Vagina (tissue), 2 donors: ENCODE data around the gene HNRNPA3. TPM values are rescaled to one million over a fixed set of nuclear protein-coding genes. Genes with fewer than 3 reads are reported as not detected.

Source experiments
- DNase-seq, 2 donors: peaks; one replicate each; pipeline ENCODE4 v3.0.0-alpha.2; 2017; ENCODE audit errors: extremely low spot score in 2 of 2
- H3K27ac ChIP-seq: fragments of 200-600 bp; sonication (generic); one replicate; pipeline ENCODE4 v1.5.1; 2019
- H3K27me3 ChIP-seq: fragments of 200-600 bp; sonication (generic); one replicate; pipeline ENCODE4 v1.5.1; 2019
- H3K36me3 ChIP-seq, 2 donors: fragments of 200-600 bp; sonication (generic); one replicate each; pipeline ENCODE4 v1.5.1; 2017 to 2019
- H3K4me1 ChIP-seq: fragments of 200-600 bp; sonication (generic); one replicate; pipeline ENCODE4 v1.5.1; 2019
- H3K4me3 ChIP-seq, 2 donors: fragments of 200-600 bp; sonication (generic); 1 replicate in 1 of 2; 2 replicates in 1 of 2; pipeline ENCODE4 v1.5.1; 2016 to 2019
- H3K9me3 ChIP-seq: fragments of 200-600 bp; sonication (generic); one replicate; pipeline ENCODE4 v1.5.1; 2019
- POLR2A ChIP-seq, 2 donors: fragments of 450-650 bp; IDR thresholded peaks; one replicate each; pipeline ENCODE4 v1.6.1; 2017; ENCODE audit warnings: antibody characterized with exemption in 2 of 2, mild to moderate bottlenecking in 2 of 2, moderate library complexity in 2 of 2
- POLR2AphosphoS5 ChIP-seq, 2 donors: sonication (generic); formaldehyde crosslinking; IDR thresholded peaks; one replicate each; pipeline ENCODE4 v1.9.0; 2017; ENCODE audit warnings: antibody characterized with exemption in 2 of 2, mild to moderate bottlenecking in 2 of 2, low read depth in 1 of 2; ENCODE audit not compliant: insufficient read depth in 1 of 2
- intact Hi-C: fragments of 100-400 bp; cut with DNase I; formaldehyde crosslinking; loops from one replicate; pipeline ENCODE4 v1.15.1; 2023
- total RNA-seq: library from RNA; depleted of rRNA; stranded (reverse); fragments of >200 nt; gene quantifications from one replicate; pipeline ENCODE4 v1.2.3, GENCODE V29; 2016
- TF ChIP-seq, protein P1 (sequence below), 3 experiments: fragments of 450-650 bp in 2 of 3; fragments of 200-600 bp in 1 of 3; sonication (generic) in 1 of 3; IDR thresholded peaks; one replicate each; pipeline ENCODE4 v1.5.1; 2017 to 2019; ENCODE audit warnings: antibody characterized with exemption in 3 of 3, mild to moderate bottlenecking in 2 of 3, moderate library complexity in 2 of 3

The HNRNPA3 gene
- total RNA-seq, 1 donor from 2014 or later, result 77.8 TPM

- Histone ChIP-seq H3K4me3 (no peak overlapping the region), H3K4me1 (no peaks in the 10 kb centered on the region), H3K9me3 (no peaks in the 10 kb centered on the region), H3K36me3 (no peaks in the 10 kb centered on the region), H3K27ac (no peak overlapping the region), H3K27me3 (no peaks in the 10 kb centered on the region)
- DNase-seq, result no peak
- TF ChIP-seq, protein P1, sequence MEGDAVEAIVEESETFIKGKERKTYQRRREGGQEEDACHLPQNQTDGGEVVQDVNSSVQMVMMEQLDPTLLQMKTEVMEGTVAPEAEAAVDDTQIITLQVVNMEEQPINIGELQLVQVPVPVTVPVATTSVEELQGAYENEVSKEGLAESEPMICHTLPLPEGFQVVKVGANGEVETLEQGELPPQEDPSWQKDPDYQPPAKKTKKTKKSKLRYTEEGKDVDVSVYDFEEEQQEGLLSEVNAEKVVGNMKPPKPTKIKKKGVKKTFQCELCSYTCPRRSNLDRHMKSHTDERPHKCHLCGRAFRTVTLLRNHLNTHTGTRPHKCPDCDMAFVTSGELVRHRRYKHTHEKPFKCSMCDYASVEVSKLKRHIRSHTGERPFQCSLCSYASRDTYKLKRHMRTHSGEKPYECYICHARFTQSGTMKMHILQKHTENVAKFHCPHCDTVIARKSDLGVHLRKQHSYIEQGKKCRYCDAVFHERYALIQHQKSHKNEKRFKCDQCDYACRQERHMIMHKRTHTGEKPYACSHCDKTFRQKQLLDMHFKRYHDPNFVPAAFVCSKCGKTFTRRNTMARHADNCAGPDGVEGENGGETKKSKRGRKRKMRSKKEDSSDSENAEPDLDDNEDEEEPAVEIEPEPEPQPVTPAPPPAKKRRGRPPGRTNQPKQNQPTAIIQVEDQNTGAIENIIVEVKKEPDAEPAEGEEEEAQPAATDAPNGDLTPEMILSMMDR (IDR thresholded peaks at IDR 0.05), result no peak
- intact Hi-C loops, result no loop called here
These were observed 10.7 kb upstream of the HNRNPA3 start for GRCh38 chr2:177201919-177202346.

DNA sequence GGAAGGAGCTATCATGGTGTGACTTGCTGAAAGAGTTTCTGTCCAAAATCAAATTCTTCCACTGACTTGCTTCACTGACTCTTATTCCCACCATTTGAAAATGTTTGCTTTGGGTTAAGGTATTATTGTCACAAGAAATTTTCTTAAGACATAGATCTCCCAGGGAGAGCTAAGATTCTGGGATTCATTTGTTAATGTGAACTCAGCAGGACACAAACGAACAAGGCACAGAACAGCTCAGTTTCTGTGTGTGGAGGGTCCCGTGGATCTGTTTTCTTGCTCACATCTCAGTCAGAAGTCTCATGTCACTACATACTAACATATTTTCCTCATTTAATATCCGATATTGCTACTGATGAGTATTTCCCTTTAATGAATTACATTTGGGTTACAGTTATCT is 8.2 kb upstream of the HNRNPA3 start:
- intact Hi-C loops, result no loop called here
- TF ChIP-seq, protein P1 (IDR thresholded peaks at IDR 0.05), result no peak
- no peak for TF ChIP-seq POLR2A (IDR thresholded peaks at IDR 0.05)
- no peak for TF ChIP-seq POLR2AphosphoS5 (IDR thresholded peaks at IDR 0.05; ENCODE audit: insufficient read depth in 1 of 2, low read depth in 1 of 2)

DNA sequence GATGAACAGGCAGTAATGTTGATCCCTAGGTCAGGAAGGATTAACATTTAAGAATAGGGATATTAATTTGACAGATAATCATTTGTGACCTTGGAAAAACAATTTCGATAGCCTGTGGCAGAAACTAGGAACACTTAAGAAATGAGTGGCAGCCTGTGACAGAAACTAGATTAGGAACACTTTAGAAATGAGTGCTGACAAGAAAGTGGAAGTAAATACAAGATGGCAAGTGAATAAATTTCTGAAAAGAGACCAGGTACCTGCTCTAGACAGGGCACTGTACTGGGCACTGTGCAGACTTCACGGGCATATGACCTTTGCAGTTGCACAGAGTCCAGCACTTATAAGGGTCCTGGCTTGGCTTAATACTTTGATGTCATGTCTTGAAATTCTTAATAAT is 5.5 kb upstream of the HNRNPA3 start:
- Histone ChIP-seq H3K4me1 (peaks cover 15% of the 10 kb centered on the region), H3K4me3 (no peak overlapping the region), H3K27me3 (no peaks in the 10 kb centered on the region), H3K36me3 (no peaks in the 10 kb centered on the region), H3K9me3 (no peaks in the 10 kb centered on the region), H3K27ac (no peak overlapping the region)
- TF ChIP-seq, protein P1 (IDR thresholded peaks at IDR 0.05), result no peak
- TF ChIP-seq POLR2A (IDR thresholded peaks at IDR 0.05) (no peak), POLR2AphosphoS5 (IDR thresholded peaks at IDR 0.05; ENCODE audit: insufficient read depth in 1 of 2, low read depth in 1 of 2) (no peak)
- no peak for DNase-seq
- intact Hi-C loops, result no loop called here

More for the DNA sequence above, 8.2 kb upstream of the HNRNPA3 start:
- H3K9me3 ChIP-seq, result no peaks in the 10 kb centered on the region
- no peaks in the 10 kb centered on the region for H3K27me3 ChIP-seq
- DNase-seq, result no peak
- H3K27ac ChIP-seq, result no peak overlapping the region
- H3K4me3 ChIP-seq, result no peak overlapping the region
- H3K36me3 ChIP-seq, result no peaks in the 10 kb centered on the region
- H3K4me1 ChIP-seq, result no peaks in the 10 kb centered on the region

DNA sequence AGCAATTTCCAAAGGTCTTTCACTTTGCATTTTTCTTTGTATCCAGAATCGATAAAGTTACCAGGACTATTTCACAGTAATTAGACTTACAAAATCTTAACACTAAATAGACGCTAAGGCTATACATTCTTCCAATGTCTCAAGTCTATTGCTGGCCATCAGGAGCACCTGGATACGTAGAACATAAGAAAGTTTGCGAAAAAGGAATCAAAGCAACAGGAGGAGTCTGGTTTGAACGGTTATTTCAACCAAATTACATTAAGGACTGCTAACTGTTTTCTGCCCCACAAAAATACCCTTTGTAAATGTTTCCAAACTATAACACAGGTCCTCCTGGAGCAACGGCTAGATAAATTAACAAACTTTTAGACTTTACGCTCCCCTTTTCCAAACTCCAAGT is 1.4 kb upstream of the HNRNPA3 start:
- peaks cover 43% of the 10 kb centered on the region for H3K4me1 ChIP-seq
- H3K4me3 ChIP-seq, result peak overlapping the region; percentile 48 to 74
- peaks cover 0 to 9% of the 10 kb centered on the region in 2 donors for H3K36me3 ChIP-seq
- DNase-seq, result no peak
- no peaks in the 10 kb centered on the region for H3K27me3 ChIP-seq
- H3K27ac ChIP-seq, result peak overlapping the region; percentile 100
- intact Hi-C loops, result no loop called here
- TF ChIP-seq, protein P1 (IDR thresholded peaks at IDR 0.05), result no peak
- no peak for TF ChIP-seq POLR2A (IDR thresholded peaks at IDR 0.05)
- no peak for TF ChIP-seq POLR2AphosphoS5 (IDR thresholded peaks at IDR 0.05; ENCODE audit: insufficient read depth in 1 of 2, low read depth in 1 of 2)
- no peaks in the 10 kb centered on the region for H3K9me3 ChIP-seq

DNA sequence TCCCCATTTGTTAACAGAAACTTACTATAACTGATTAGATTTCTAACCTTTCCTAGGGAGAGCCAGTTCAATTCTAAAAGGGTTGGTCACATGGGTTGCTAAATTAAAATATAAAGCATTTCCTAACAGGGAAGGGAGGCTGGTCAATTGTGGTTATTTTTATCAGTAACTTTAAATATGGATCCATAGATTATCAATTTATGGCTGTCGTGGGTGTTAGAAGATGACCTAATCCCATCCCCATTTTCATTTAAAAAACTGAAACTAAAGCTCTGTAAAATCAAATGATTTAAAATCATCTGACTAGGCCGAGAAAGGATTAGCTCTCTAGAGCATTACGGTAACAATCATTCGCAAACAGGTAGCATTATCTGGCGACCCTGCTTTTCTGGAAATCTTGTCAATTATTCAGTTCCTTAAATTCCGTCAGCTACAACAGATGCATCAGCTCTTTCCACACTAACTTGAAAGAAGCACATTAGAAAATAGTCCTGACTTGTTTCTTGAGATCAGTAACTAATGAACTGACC is 953 bp upstream of the HNRNPA3 start:
- Histone ChIP-seq H3K36me3 (peaks cover 0 to 14% of the 10 kb centered on the region in 2 donors), H3K4me1 (peaks cover 47% of the 10 kb centered on the region), H3K27ac (peak overlapping the region; percentile 100), H3K9me3 (no peaks in the 10 kb centered on the region), H3K4me3 (peak overlapping the region; percentile 48 to 74), H3K27me3 (no peaks in the 10 kb centered on the region)
- intact Hi-C loops, result loop anchor here (2.0 kb wide), 1 partner anchor 53 kb away; the partner anchor contains the start of gene NFE2L2
- TF ChIP-seq POLR2A (IDR thresholded peaks at IDR 0.05) (no peak), POLR2AphosphoS5 (IDR thresholded peaks at IDR 0.05; ENCODE audit: insufficient read depth in 1 of 2, low read depth in 1 of 2) (no peak)
- TF ChIP-seq, protein P1 (IDR thresholded peaks at IDR 0.05), result no peak
- no peak for DNase-seq
